IMR-90 (cell line): ENCODE measurements around the gene NPC1.

Experiments used
- CTCF ChIP-seq: conservative IDR thresholded peaks from 2 replicates; pipeline ENCODE4 v1.5.1; 2012; ENCODE audit warnings: mild to moderate bottlenecking, low read depth, low read length, improper control_type of control experiment
- FOS ChIP-seq: fragments of 150-350 bp; IDR thresholded peaks from 2 replicates; pipeline ENCODE4 v1.6.1; 2016; ENCODE audit warnings: low read depth, low read length
- POLR2A ChIP-seq: IDR thresholded peaks from 2 replicates; pipeline ENCODE4 v1.6.1; 2012; ENCODE audit warnings: mild to moderate bottlenecking, low read depth, low read length
- RAD21 ChIP-seq: IDR thresholded peaks from 2 replicates; pipeline ENCODE4 v1.6.1; 2012; ENCODE audit warnings: low read length, improper control_type of control experiment

GRCh38 chr18:23530195-23530594 is 56.1 kb downstream of the NPC1 start:
- TF ChIP-seq RAD21 (no peak), CTCF (no peak), FOS (no peak), POLR2A (no peak)
